H1 (cell line): ENCODE measurements around the gene KISS1. TPM values are rescaled to one million over a fixed set of nuclear protein-coding genes. Genes with fewer than 3 reads are reported as not detected.

ENCODE experiments used
- MAX ChIP-seq: IDR thresholded peaks from 2 replicates; pipeline ENCODE4 v1.6.1; 2012; ENCODE audit warnings: inconsistent platforms
- NANOG ChIP-seq: IDR thresholded peaks from 2 replicates; pipeline ENCODE4 v1.6.1; 2011; ENCODE audit warnings: low read length, low read depth, mild to moderate bottlenecking, inconsistent platforms; ENCODE audit not compliant: insufficient read depth, poor library complexity, severe bottlenecking
- RFX5 ChIP-seq: IDR thresholded peaks from 2 replicates; pipeline ENCODE4 v1.6.1; 2011; ENCODE audit warnings: low read depth, low read length, improper control_type of control experiment, borderline replicate concordance
- SP2 ChIP-seq: IDR thresholded peaks from 2 replicates; pipeline ENCODE4 v1.6.1; 2012; ENCODE audit warnings: mild to moderate bottlenecking, low read length, inconsistent platforms
- TAF7 ChIP-seq: optimal IDR thresholded peaks from 2 replicates; pipeline ENCODE3; 2011; ENCODE audit warnings: low read depth, mild to moderate bottlenecking, inconsistent platforms, low read length, moderate library complexity, borderline replicate concordance
- polyA plus RNA-seq, 7 experiments: library from polyadenylated mRNA; depleted of rRNA in 3 of 7; stranded (reverse) in 5 of 7; unstranded in 2 of 7; fragments of >200 nt in 5 of 7; fragments of 200-250 nt in 2 of 7; gene quantifications; 1 replicate in 5 of 7; 2 replicates in 1 of 7; 4 replicates in 1 of 7; pipeline versions ENCODE4 v1.2.1 to v1.2.3, GENCODE V29; 2011 to 2013; ENCODE audit warnings: missing spikeins in 2 of 7, mixed read lengths in 2 of 7
- total RNA-seq: library from RNA; stranded (reverse); fragmentation: NEBNext Ultra II Directional; extraction: Animal tissue kit (Norgen Biotek cat#: 25700); gene quantifications from 2 replicates; pipeline ENCODE4 v1.2.1, GENCODE V29; 2021

The KISS1 gene
- total and polyA plus RNA-seq, 2 of the 8 experiments (the other 6 are each of a cell fraction or from before 2014, with no cell fraction given): 0.71 TPM; not detected in 1

- TF ChIP-seq MAX (no peak), NANOG (no peak), TAF7 (no peak), SP2 (no peak), RFX5 (no peak)
These were observed 25.7 kb downstream of the KISS1 start (continued) for GRCh38 chr1:204170494-204171155.
